Measurements from ENCODE around the gene OR51G2. TPM values are rescaled to one million over a fixed set of nuclear protein-coding genes. Genes with fewer than 3 reads are reported as not detected.

Gene OR51G2
- total RNA-seq, 1 experiment from 2014 or later, result not detected

DNA sequence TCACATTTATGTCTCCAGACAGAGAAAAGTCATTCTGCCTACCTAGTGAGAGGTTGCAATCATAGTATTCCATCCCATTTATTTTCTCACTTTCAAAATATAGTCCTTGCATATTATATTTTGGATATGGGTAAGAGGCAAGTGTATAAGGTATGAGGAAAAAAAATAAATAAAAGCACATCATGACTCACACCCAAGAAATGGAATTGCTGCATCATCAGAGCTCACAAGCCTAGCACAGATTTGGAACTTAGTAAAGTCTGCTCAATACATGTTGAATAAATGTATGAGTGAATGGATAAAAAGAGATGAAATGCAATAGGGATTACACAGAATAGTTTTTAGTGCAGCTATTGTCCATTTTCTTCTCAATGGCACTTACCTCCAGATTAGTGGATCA is 7.5 kb upstream of the OR51G2 start:
- ChIA-PET RAD21 (ENCODE audit: low non-redundant PET in 1 of 2, low total read pairs in 2 of 2, uncharacterized antibody in 2 of 2, unreplicated experiment in 2 of 2) (no interaction called here), CTCF (no interaction called here), POLR2A (no interaction called here)
- ATAC-seq, result no peak
- H3K4me3 ChIP-seq (replicated peaks in 1 of 2; ENCODE audit: low read depth in 1 of 2, low read length in 2 of 2), result no peak overlapping the region
- H3K79me2 ChIP-seq (ENCODE audit: insufficient read depth, low read length), result no peaks in the 10 kb centered on the region
- H3K9me3 ChIP-seq (ENCODE audit: control insufficient read depth in 1 of 2, insufficient read depth in 1 of 2, low read depth in 1 of 2, low read length in 2 of 2), result no peaks in the 10 kb centered on the region
- H3K27ac ChIP-seq (ENCODE audit: low read depth, low read length), result no peak overlapping the region
- no peak overlapping the region for H3K4me2 ChIP-seq (ENCODE audit: low read length)
- H4K20me1 ChIP-seq (ENCODE audit: insufficient read depth), result no peaks in the 10 kb centered on the region
- H3K36me3 ChIP-seq (ENCODE audit: control insufficient read depth in 1 of 2, insufficient read depth in 2 of 2, low read length in 2 of 2), result no peaks in the 10 kb centered on the region
- no peaks in the 10 kb centered on the region for H3K9me2 ChIP-seq (ENCODE audit: insufficient read depth)
- H3K4me1 ChIP-seq (ENCODE audit: control insufficient read depth in 1 of 2, insufficient read depth in 2 of 2, low read length in 2 of 2), result no peaks in the 10 kb centered on the region
- intact Hi-C loops (cut with micrococcal nuclease), result no loop called here
- no peak for DNase-seq (ENCODE audit: low read depth, low spot score)
- BruUV-seq (replicated peaks), result no TSS peak
- no peak overlapping the region for H3K9ac ChIP-seq (ENCODE audit: low read length)
- no peak overlapping the region for H2AFZ ChIP-seq (ENCODE audit: low read depth, low read length, poor library complexity, severe bottlenecking)
- H3K27me3 ChIP-seq (ENCODE audit: insufficient read depth, low read length), result peaks cover 24% of the 10 kb centered on the region; the same call in 1 of the 2 replicates
- TF ChIP-seq CBX3 (IDR thresholded peaks at IDR 0.05; ENCODE audit: low read depth) (no peak), EZH2phosphoT487 (IDR thresholded peaks at IDR 0.05; ENCODE audit: borderline replicate concordance) (no peak), CEBPB (IDR thresholded peaks at IDR 0.05; ENCODE audit: low read depth) (no peak), SIN3A (IDR thresholded peaks at IDR 0.05; ENCODE audit: low read depth) (no peak), SRF (IDR thresholded peaks at IDR 0.05; ENCODE audit: low read depth) (no peak), POLR2A (IDR thresholded peaks at IDR 0.05; ENCODE audit: borderline replicate concordance, extremely low read depth, insufficient read depth, insufficient read length) (no peak), TCF7L2 (IDR thresholded peaks at IDR 0.05; ENCODE audit: borderline replicate concordance, extremely low read depth, insufficient read depth, insufficient read length) (no peak), SP1 (IDR thresholded peaks at IDR 0.05; ENCODE audit: low read depth) (no peak), FOSL1 (IDR thresholded peaks at IDR 0.05; ENCODE audit: low read depth) (no peak), ZFX (IDR thresholded peaks at IDR 0.05) (no peak)
- TF ChIP-seq, protein P1, sequence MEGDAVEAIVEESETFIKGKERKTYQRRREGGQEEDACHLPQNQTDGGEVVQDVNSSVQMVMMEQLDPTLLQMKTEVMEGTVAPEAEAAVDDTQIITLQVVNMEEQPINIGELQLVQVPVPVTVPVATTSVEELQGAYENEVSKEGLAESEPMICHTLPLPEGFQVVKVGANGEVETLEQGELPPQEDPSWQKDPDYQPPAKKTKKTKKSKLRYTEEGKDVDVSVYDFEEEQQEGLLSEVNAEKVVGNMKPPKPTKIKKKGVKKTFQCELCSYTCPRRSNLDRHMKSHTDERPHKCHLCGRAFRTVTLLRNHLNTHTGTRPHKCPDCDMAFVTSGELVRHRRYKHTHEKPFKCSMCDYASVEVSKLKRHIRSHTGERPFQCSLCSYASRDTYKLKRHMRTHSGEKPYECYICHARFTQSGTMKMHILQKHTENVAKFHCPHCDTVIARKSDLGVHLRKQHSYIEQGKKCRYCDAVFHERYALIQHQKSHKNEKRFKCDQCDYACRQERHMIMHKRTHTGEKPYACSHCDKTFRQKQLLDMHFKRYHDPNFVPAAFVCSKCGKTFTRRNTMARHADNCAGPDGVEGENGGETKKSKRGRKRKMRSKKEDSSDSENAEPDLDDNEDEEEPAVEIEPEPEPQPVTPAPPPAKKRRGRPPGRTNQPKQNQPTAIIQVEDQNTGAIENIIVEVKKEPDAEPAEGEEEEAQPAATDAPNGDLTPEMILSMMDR (IDR thresholded peaks at IDR 0.05 in 2 of 3, conservative IDR thresholded peaks at IDR 0.05 in 1 of 3; ENCODE audit: borderline replicate concordance in 1 of 3, insufficient read depth in 1 of 3, low read depth in 2 of 3, low read length in 2 of 3), result no peak

DNA sequence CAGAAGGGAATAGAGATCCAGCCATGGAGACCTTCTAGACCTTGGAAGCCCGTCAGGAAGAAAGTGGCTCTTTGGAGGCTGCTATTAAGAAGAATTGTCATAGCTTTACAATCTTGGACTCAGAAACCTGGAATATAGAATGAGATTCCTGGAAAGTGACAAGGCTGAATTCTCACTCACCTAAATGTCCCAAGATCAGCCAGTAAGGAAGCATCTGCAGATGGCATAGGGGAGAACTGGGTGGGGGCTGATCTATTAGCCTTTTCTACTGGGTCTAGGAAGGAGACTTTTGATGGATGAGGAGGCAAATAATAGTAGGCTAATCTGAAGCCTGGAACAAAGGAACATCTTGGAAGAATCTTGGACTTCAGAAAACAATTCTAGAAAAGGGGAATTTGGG is 5.1 kb upstream of the OR51G2 start, which contains the start of gene OR51G1:
Gene OR51G1 (minus strand): TSS at position 101 of the 400 bp plus-strand sequence. CDS start 0 bp downstream, at position 101.
- ATAC-seq (no peak), DNase-seq (ENCODE audit: low read depth, low spot score) (no peak)
- intact Hi-C loops (cut with micrococcal nuclease), result no loop called here
- H3K27me3 ChIP-seq (ENCODE audit: insufficient read depth, low read length), result peaks cover 15% of the 10 kb centered on the region
- no peak within 1 kb of the TSS for H3K9ac ChIP-seq (ENCODE audit: low read length)
- H3K4me1 ChIP-seq (ENCODE audit: control insufficient read depth in 1 of 2, insufficient read depth in 2 of 2, low read length in 2 of 2), result no peaks in the 10 kb centered on the region
- no peak within 1 kb of the TSS for H3K4me2 ChIP-seq (ENCODE audit: low read length)
- ChIA-PET CTCF (no interaction called here), RAD21 (ENCODE audit: low non-redundant PET in 1 of 2, low total read pairs in 2 of 2, uncharacterized antibody in 2 of 2, unreplicated experiment in 2 of 2) (no interaction called here), POLR2A (no interaction called here)
- H4K20me1 ChIP-seq (ENCODE audit: insufficient read depth), result no peaks in the 10 kb centered on the region
- no peaks in the 10 kb centered on the region for H3K36me3 ChIP-seq (ENCODE audit: control insufficient read depth in 1 of 2, insufficient read depth in 2 of 2, low read length in 2 of 2)
- BruUV-seq (replicated peaks), result no TSS peak
- no peak within 1 kb of the TSS for H3K27ac ChIP-seq (ENCODE audit: low read depth, low read length)
- H3K4me3 ChIP-seq (replicated peaks in 1 of 2; ENCODE audit: low read depth in 1 of 2, low read length in 2 of 2), result no peak within 1 kb of the TSS
- no peaks in the 10 kb centered on the region for H3K9me2 ChIP-seq (ENCODE audit: insufficient read depth)
- no peak within 1 kb of the TSS for H2AFZ ChIP-seq (ENCODE audit: low read depth, low read length, poor library complexity, severe bottlenecking)
- no peaks in the 10 kb centered on the region for H3K9me3 ChIP-seq (ENCODE audit: control insufficient read depth in 1 of 2, insufficient read depth in 1 of 2, low read depth in 1 of 2, low read length in 2 of 2)
- no peaks in the 10 kb centered on the region for H3K79me2 ChIP-seq (ENCODE audit: insufficient read depth, low read length)
- TF ChIP-seq EGR1 (IDR thresholded peaks at IDR 0.05; ENCODE audit: low read depth) (no peak), CEBPB (IDR thresholded peaks at IDR 0.05; ENCODE audit: low read depth) (no peak), SP1 (IDR thresholded peaks at IDR 0.05; ENCODE audit: low read depth) (no peak), ELF1 (IDR thresholded peaks at IDR 0.05; ENCODE audit: borderline replicate concordance, low read depth) (no peak)
- TF ChIP-seq, protein P2, sequence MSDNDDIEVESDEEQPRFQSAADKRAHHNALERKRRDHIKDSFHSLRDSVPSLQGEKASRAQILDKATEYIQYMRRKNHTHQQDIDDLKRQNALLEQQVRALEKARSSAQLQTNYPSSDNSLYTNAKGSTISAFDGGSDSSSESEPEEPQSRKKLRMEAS (IDR thresholded peaks at IDR 0.05), result no peak
- TF ChIP-seq, protein P1 (IDR thresholded peaks at IDR 0.05 in 2 of 3, conservative IDR thresholded peaks at IDR 0.05 in 1 of 3; ENCODE audit: borderline replicate concordance in 1 of 3, insufficient read depth in 1 of 3, low read depth in 2 of 3, low read length in 2 of 3), result no peak
